Natural killer cell (primary cell): ENCODE data around the gene MDK. TPM values are rescaled to one million over a fixed set of nuclear protein-coding genes. Genes with fewer than 3 reads are reported as not detected.

ENCODE experiments used
- ATAC-seq, 3 donors: fragments of 150-1000 bp in 2 of 3; fragments of 200-7000 bp in 1 of 3; cut with Tn5 transposase; 1 replicate in 1 of 3; 2 replicates in 2 of 3; pipeline ENCODE4 v1.10.0; 2021; ENCODE audit warnings: mild to moderate bottlenecking in 2 of 3, moderate library complexity in 2 of 3
- DNase-seq, 2 donors: peaks; one replicate each; pipeline versions ENCODE4 v3.0.0 to v3.0.0-alpha.2; 2013 to 2021; ENCODE audit warnings: mixed read lengths in 1 of 2
- H3K27ac ChIP-seq: one replicate; pipeline ENCODE4 v1.5.1; 2013; ENCODE audit warnings: mild to moderate bottlenecking, low read length
- H3K27me3 ChIP-seq: one replicate; pipeline ENCODE4 v1.6.1; 2013; ENCODE audit warnings: low read length; ENCODE audit not compliant: control insufficient read depth, insufficient read depth
- H3K36me3 ChIP-seq: one replicate; pipeline ENCODE4 v1.6.1; 2013; ENCODE audit warnings: low read length; ENCODE audit not compliant: control insufficient read depth, insufficient read depth
- H3K4me1 ChIP-seq: one replicate; pipeline ENCODE4 v1.6.1; 2013; ENCODE audit warnings: low read length; ENCODE audit not compliant: control insufficient read depth, insufficient read depth
- H3K4me3 ChIP-seq: one replicate; pipeline ENCODE4 v1.5.1; 2013; ENCODE audit warnings: low read length
- H3K9me3 ChIP-seq: one replicate; pipeline ENCODE4 v1.6.1; 2013; ENCODE audit warnings: low read length; ENCODE audit not compliant: control insufficient read depth, insufficient read depth
- H3K27ac Mint-ChIP-seq, 2 donors: one replicate each; pipeline ENCODE4 v1.8.0; 2022; ENCODE audit warnings: mild to moderate bottlenecking in 2 of 2, mixed read lengths in 2 of 2, moderate library complexity in 1 of 2
- H3K27me3 Mint-ChIP-seq, 2 donors: one replicate each; pipeline ENCODE4 v1.8.0; 2022; ENCODE audit warnings: low read depth in 2 of 2, mixed read lengths in 2 of 2
- H3K36me3 Mint-ChIP-seq: one replicate; pipeline ENCODE4 v1.8.0; 2022; ENCODE audit warnings: mixed read lengths
- H3K4me1 Mint-ChIP-seq, 2 donors: one replicate each; pipeline ENCODE4 v1.8.0; 2022; ENCODE audit warnings: mixed read lengths in 2 of 2
- H3K4me3 Mint-ChIP-seq: one replicate; pipeline ENCODE4 v1.8.0; 2022; ENCODE audit warnings: mild to moderate bottlenecking, moderate library complexity, mixed read lengths
- H3K9me3 Mint-ChIP-seq, 2 donors: one replicate each; pipeline ENCODE4 v1.8.0; 2022; ENCODE audit warnings: mixed read lengths in 2 of 2
- WGBS: methylation state at CpG from one replicate; pipeline ENCODE4 v1.1.7; 2013; ENCODE audit warnings: missing lambda C conversion rate; ENCODE audit not compliant: insufficient coverage; 5-methylcytosine and 5-hydroxymethylcytosine counted together
- intact Hi-C: fragments of 100-400 bp; cut with micrococcal nuclease; formaldehyde crosslinking; loops from one replicate; pipeline ENCODE4 v1.14.2; 2022
- total RNA-seq, 4 donors: library from RNA; stranded (reverse); fragments of 120-200 nt in 1 of 4; gene quantifications; one replicate each; pipeline versions ENCODE4 v1.2.3 to v1.2.4, GENCODE V29; 2013 to 2022
- TF ChIP-seq, protein P1 (sequence below): fragments of 200-600 bp; IDR thresholded peaks from one replicate; pipeline ENCODE4 v1.8.0; 2022; ENCODE audit warnings: antibody characterized with exemption

Gene MDK
- total RNA-seq, 3 donors from 2014 or later (not counting 1 experiment from before 2014, with no cell fraction given) = 4.5 to 10.6 (median 6.3) TPM

DNA sequence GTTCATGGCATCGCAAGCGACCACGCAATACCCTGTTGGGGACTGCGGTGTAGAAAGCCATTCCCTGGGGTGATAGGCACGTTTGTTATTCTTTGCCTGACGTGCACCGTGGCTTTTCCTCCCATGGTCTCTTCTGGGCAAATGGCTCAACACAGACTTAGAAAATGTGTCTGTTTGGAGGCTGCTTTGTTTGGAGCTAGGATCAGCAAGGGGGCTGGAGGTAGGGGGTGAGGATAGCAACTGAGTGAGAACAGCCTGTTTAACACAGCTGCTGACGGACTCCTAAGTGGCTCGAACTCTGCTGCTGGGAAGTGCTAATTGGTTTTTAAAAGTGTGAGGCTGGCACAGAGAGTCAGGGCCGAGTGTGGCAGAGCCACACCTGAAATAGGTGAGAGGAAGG, 26.2 kb downstream of the MDK start:
- no peak for DNase-seq
- intact Hi-C loops = no loop called here
- no peak overlapping the region for H3K4me3 Mint-ChIP-seq
- H3K27me3 Mint-ChIP-seq = no peaks in the 10 kb centered on the region
- H3K9me3 Mint-ChIP-seq = no peaks in the 10 kb centered on the region
- no peak for ATAC-seq
- Histone ChIP-seq H3K4me3 (no peak overlapping the region), H3K4me1 (no peaks in the 10 kb centered on the region), H3K9me3 (no peaks in the 10 kb centered on the region), H3K27ac (no peak overlapping the region), H3K27me3 (no peaks in the 10 kb centered on the region), H3K36me3 (peaks cover 45% of the 10 kb centered on the region)
- WGBS = 94% methylated on average over 10 of the region's 10 CpGs
- H3K4me1 Mint-ChIP-seq = no peaks in the 10 kb centered on the region
- H3K27ac Mint-ChIP-seq = no peak overlapping the region
- TF ChIP-seq, protein P1, sequence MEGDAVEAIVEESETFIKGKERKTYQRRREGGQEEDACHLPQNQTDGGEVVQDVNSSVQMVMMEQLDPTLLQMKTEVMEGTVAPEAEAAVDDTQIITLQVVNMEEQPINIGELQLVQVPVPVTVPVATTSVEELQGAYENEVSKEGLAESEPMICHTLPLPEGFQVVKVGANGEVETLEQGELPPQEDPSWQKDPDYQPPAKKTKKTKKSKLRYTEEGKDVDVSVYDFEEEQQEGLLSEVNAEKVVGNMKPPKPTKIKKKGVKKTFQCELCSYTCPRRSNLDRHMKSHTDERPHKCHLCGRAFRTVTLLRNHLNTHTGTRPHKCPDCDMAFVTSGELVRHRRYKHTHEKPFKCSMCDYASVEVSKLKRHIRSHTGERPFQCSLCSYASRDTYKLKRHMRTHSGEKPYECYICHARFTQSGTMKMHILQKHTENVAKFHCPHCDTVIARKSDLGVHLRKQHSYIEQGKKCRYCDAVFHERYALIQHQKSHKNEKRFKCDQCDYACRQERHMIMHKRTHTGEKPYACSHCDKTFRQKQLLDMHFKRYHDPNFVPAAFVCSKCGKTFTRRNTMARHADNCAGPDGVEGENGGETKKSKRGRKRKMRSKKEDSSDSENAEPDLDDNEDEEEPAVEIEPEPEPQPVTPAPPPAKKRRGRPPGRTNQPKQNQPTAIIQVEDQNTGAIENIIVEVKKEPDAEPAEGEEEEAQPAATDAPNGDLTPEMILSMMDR = no peak
- no peaks in the 10 kb centered on the region for H3K36me3 Mint-ChIP-seq

GRCh38 chr11:46408407-46408986, 27.0 kb downstream of the MDK start:
- Mint-ChIP-seq H3K4me1 (no peaks in the 10 kb centered on the region), H3K36me3 (no peaks in the 10 kb centered on the region), H3K27ac (no peak overlapping the region), H3K4me3 (no peak overlapping the region), H3K9me3 (no peaks in the 10 kb centered on the region), H3K27me3 (no peaks in the 10 kb centered on the region)
- 95% methylated on average over 6 of the region's 6 CpGs for WGBS
- Histone ChIP-seq H3K27me3 (no peaks in the 10 kb centered on the region), H3K27ac (no peak overlapping the region), H3K36me3 (peaks cover 40% of the 10 kb centered on the region), H3K4me3 (no peak overlapping the region), H3K9me3 (no peaks in the 10 kb centered on the region), H3K4me1 (no peaks in the 10 kb centered on the region)
- TF ChIP-seq, protein P1 = no peak
- no peak for ATAC-seq
- no peak for DNase-seq
- intact Hi-C loops = no loop called here

DNA sequence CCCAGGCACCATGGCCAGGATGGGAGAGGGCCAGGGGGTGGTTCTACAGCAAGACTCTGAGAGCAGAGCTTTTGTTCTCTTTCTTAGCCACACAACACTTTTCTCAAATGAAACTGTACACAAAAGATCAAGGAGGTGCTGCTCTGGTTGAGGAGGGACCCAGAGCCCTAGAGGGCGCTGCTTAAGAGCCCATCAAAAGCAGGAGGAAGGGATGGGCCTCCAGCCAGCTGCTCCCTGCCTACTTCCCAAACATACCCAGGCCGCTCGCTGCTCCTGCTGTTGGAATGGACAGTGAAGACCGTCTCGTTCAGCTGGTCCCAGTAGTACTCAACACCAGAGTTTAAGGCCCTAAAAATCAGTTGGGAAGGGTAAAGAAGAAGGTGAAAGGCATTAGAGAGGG, 28.6 kb downstream of the MDK start:
- H3K9me3 Mint-ChIP-seq = no peaks in the 10 kb centered on the region
- Histone ChIP-seq H3K27ac (no peak overlapping the region), H3K27me3 (no peaks in the 10 kb centered on the region), H3K4me3 (no peak overlapping the region), H3K36me3 (peaks cover 43% of the 10 kb centered on the region), H3K9me3 (no peaks in the 10 kb centered on the region), H3K4me1 (no peaks in the 10 kb centered on the region)
- H3K27me3 Mint-ChIP-seq = no peaks in the 10 kb centered on the region
- no peak overlapping the region for H3K4me3 Mint-ChIP-seq
- no peaks in the 10 kb centered on the region for H3K36me3 Mint-ChIP-seq
- DNase-seq = no peak
- no peaks in the 10 kb centered on the region for H3K4me1 Mint-ChIP-seq
- TF ChIP-seq, protein P1 = no peak
- no peak for ATAC-seq
- WGBS = 96% methylated on average over 3 of the region's 5 CpGs
- peak overlapping the region in 1 of 2 donors; percentile 48 for H3K27ac Mint-ChIP-seq
- intact Hi-C loops = no loop called here
